Measurements from ENCODE around the gene HOXD10. TPM values are rescaled to one million over a fixed set of nuclear protein-coding genes. Genes with fewer than 3 reads are reported as not detected.

The HOXD10 gene
- total and polyA plus RNA-seq, 2 experiments from 2014 or later = not detected

DNA sequence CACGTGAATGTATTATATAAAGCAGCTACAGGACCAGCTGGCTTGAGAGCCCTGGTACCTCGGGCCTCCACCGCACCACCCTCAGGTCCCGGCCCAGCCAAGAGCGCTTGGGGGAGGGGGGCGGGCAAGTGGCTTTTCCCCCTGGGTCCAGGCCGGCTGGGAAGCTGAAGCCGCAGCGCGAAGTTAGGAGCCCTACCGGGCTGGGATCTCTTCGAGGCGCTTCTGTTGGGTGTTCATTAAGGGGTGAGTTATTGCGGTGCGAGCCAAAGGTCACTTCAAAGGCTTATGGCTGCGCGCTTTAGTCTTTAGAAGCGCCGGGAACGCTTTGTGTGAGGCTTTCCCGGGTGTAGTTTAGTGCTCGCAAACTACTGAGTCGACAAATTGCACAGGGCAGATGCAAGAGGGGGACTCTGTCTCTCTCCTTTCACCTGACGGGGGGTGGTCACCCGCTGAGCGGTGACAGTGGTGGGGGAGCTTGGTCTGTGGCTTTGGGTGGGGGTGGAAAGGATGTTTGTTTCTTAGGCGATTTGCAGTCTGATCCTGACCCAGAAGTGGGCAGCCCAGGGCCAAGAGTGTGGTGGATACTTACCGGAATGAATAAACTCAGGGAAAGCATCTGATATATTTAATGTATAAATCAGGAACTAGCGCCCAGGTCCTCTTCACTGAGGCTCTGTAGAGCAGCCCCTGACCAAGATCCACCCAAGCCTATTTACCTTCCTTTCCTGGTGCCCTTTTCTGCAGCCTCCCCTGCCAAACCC, 46.5 kb downstream of the HOXD10 start (continued):
- TF ChIP-seq, protein P1, sequence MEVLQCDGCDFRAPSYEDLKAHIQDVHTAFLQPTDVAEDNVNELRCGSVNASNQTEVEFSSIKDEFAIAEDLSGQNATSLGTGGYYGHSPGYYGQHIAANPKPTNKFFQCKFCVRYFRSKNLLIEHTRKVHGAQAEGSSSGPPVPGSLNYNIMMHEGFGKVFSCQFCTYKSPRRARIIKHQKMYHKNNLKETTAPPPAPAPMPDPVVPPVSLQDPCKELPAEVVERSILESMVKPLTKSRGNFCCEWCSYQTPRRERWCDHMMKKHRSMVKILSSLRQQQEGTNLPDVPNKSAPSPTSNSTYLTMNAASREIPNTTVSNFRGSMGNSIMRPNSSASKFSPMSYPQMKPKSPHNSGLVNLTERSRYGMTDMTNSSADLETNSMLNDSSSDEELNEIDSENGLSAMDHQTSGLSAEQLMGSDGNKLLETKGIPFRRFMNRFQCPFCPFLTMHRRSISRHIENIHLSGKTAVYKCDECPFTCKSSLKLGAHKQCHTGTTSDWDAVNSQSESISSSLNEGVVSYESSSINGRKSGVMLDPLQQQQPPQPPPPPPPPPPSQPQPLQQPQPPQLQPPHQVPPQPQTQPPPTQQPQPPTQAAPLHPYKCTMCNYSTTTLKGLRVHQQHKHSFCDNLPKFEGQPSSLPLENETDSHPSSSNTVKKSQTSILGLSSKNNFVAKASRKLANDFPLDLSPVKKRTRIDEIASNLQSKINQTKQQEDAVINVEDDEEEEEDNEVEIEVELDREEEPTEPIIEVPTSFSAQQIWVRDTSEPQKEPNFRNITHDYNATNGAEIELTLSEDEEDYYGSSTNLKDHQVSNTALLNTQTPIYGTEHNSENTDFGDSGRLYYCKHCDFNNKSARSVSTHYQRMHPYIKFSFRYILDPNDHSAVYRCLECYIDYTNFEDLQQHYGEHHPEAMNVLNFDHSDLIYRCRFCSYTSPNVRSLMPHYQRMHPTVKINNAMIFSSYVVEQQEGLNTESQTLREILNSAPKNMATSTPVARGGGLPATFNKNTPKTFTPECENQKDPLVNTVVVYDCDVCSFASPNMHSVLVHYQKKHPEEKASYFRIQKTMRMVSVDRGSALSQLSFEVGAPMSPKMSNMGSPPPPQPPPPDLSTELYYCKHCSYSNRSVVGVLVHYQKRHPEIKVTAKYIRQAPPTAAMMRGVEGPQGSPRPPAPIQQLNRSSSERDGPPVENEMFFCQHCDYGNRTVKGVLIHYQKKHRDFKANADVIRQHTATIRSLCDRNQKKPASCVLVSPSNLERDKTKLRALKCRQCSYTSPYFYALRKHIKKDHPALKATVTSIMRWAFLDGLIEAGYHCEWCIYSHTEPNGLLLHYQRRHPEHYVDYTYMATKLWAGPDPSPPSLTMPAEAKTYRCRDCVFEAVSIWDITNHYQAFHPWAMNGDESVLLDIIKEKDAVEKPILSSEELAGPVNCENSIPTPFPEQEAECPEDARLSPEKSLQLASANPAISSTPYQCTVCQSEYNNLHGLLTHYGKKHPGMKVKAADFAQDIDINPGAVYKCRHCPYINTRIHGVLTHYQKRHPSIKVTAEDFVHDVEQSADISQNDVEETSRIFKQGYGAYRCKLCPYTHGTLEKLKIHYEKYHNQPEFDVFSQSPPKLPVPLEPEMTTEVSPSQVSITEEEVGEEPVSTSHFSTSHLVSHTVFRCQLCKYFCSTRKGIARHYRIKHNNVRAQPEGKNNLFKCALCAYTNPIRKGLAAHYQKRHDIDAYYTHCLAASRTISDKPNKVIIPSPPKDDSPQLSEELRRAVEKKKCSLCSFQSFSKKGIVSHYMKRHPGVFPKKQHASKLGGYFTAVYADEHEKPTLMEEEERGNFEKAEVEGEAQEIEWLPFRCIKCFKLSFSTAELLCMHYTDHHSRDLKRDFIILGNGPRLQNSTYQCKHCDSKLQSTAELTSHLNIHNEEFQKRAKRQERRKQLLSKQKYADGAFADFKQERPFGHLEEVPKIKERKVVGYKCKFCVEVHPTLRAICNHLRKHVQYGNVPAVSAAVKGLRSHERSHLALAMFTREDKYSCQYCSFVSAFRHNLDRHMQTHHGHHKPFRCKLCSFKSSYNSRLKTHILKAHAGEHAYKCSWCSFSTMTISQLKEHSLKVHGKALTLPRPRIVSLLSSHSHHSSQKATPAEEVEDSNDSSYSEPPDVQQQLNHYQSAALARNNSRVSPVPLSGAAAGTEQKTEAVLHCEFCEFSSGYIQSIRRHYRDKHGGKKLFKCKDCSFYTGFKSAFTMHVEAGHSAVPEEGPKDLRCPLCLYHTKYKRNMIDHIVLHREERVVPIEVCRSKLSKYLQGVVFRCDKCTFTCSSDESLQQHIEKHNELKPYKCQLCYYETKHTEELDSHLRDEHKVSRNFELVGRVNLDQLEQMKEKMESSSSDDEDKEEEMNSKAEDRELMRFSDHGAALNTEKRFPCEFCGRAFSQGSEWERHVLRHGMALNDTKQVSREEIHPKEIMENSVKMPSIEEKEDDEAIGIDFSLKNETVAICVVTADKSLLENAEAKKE (CRISPR knock-in tag; IDR thresholded peaks at IDR 0.05) = no peak
- TF ChIP-seq, protein P2, sequence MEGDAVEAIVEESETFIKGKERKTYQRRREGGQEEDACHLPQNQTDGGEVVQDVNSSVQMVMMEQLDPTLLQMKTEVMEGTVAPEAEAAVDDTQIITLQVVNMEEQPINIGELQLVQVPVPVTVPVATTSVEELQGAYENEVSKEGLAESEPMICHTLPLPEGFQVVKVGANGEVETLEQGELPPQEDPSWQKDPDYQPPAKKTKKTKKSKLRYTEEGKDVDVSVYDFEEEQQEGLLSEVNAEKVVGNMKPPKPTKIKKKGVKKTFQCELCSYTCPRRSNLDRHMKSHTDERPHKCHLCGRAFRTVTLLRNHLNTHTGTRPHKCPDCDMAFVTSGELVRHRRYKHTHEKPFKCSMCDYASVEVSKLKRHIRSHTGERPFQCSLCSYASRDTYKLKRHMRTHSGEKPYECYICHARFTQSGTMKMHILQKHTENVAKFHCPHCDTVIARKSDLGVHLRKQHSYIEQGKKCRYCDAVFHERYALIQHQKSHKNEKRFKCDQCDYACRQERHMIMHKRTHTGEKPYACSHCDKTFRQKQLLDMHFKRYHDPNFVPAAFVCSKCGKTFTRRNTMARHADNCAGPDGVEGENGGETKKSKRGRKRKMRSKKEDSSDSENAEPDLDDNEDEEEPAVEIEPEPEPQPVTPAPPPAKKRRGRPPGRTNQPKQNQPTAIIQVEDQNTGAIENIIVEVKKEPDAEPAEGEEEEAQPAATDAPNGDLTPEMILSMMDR (conservative IDR thresholded peaks at IDR 0.05; ENCODE audit: low read depth in 2 of 2) = no peak
- TF ChIP-seq REST (IDR thresholded peaks at IDR 0.05; ENCODE audit: unreplicated experiment) (no peak), ETS1 (IDR thresholded peaks at IDR 0.05) (no peak), CREB1 (CRISPR knock-in tag; IDR thresholded peaks at IDR 0.05; ENCODE audit: low read depth) (no peak), EZH2 (IDR thresholded peaks at IDR 0.05; ENCODE audit: low read depth, unreplicated experiment) (peak; percentile 99), ZNF331 (CRISPR knock-in tag; IDR thresholded peaks at IDR 0.05; ENCODE audit: low read depth) (no peak)

All from GM23338 (cell line).